A673 (cell line): ENCODE measurements around the gene RPUSD4. TPM values are rescaled to one million over a fixed set of nuclear protein-coding genes. Genes with fewer than 3 reads are reported as not detected.

Source experiments
- BruUV-seq: library from RNA; stranded (reverse); fragments of 400-500 nt; replicated peaks from 2 replicates; lab custom pipeline; 2021; lab: Mats Ljungman, UMichigan
- CTCF ChIA-PET: fragments of 300-600 bp; sonication (Branson Sonifier 250); formaldehyde crosslinking; loops from one replicate; lab custom pipeline; 2022; ENCODE audit warnings: antibody characterized with exemption; lab: Charles Lee
- POLR2A ChIA-PET: fragments of 300-600 bp; sonication (Branson Sonifier 250); formaldehyde crosslinking; loops from one replicate; lab custom pipeline; 2022; ENCODE audit warnings: antibody characterized with exemption; ENCODE audit not compliant: low non-redundant PET; lab: Charles Lee
- DNase-seq: peaks from one replicate; pipeline ENCODE4 v3.0.0-alpha.2; 2015; ENCODE audit warnings: low spot score
- H3K27ac ChIP-seq: fragments of 200-600 bp; sonication (generic); 2 replicates; pipeline ENCODE4 v1.5.1; 2016; ENCODE audit warnings: mixed run types, low read depth, mild to moderate bottlenecking, mixed read lengths, antibody characterized with exemption, low read length; ENCODE audit not compliant: poor library complexity, severe bottlenecking
- H3K27me3 ChIP-seq: fragments of 200-600 bp; sonication (generic); replicated peaks from 2 replicates; pipeline ENCODE4 v1.6.1; 2017; ENCODE audit warnings: mixed run types, low read depth, mild to moderate bottlenecking, mixed read lengths, antibody characterized with exemption, low read length; ENCODE audit not compliant: insufficient read depth, poor library complexity
- H3K36me3 ChIP-seq: fragments of 200-600 bp; sonication (generic); 2 replicates; pipeline ENCODE4 v1.6.1; 2016; ENCODE audit warnings: mixed run types, mild to moderate bottlenecking, mixed read lengths, antibody characterized with exemption, low read length; ENCODE audit not compliant: insufficient read depth, poor library complexity, severe bottlenecking
- H3K4me1 ChIP-seq: fragments of 200-600 bp; sonication (generic); 2 replicates; pipeline ENCODE4 v1.6.1; 2017; ENCODE audit warnings: mixed run types, mild to moderate bottlenecking, mixed read lengths, antibody characterized with exemption, low read length; ENCODE audit not compliant: insufficient read depth, poor library complexity, severe bottlenecking
- H3K4me3 ChIP-seq: fragments of 200-600 bp; sonication (generic); 2 replicates; pipeline ENCODE4 v1.5.1; 2016; ENCODE audit warnings: low read depth, mixed run types, mild to moderate bottlenecking, mixed read lengths, low read length; ENCODE audit not compliant: poor library complexity, severe bottlenecking
- H3K9me3 ChIP-seq: fragments of 200-600 bp; sonication (generic); 2 replicates; pipeline ENCODE4 v1.6.1; 2016; ENCODE audit warnings: mixed run types, low read depth, mild to moderate bottlenecking, mixed read lengths, antibody characterized with exemption, low read length; ENCODE audit not compliant: poor library complexity, severe bottlenecking
- EZH2 ChIP-seq: fragments of 200-600 bp; sonication (generic); IDR thresholded peaks from 2 replicates; pipeline ENCODE4 v1.6.1; 2017; ENCODE audit warnings: borderline replicate concordance, low read depth, mild to moderate bottlenecking, mixed read lengths, antibody characterized with exemption, low read length; ENCODE audit not compliant: poor library complexity, severe bottlenecking
- intact Hi-C: fragments of 100-400 bp; cut with micrococcal nuclease; formaldehyde crosslinking; loops from one replicate; pipeline ENCODE4 v1.10.0; 2022; ENCODE audit not compliant: unreplicated experiment
- total RNA-seq: library from RNA; stranded (reverse); gene quantifications from 2 replicates; pipeline ENCODE4 v1.2.3, GENCODE V29; 2021
- TF ChIP-seq, protein P1 (sequence below): fragments of 300-800, 200-600 bp; sonication (generic); conservative IDR thresholded peaks from 2 replicates; pipeline ENCODE4 v1.5.1; 2017; ENCODE audit warnings: low read depth, mild to moderate bottlenecking, antibody characterized with exemption, low read length, moderate library complexity, mixed read lengths

Gene RPUSD4
- total RNA-seq, 1 experiment from 2014 or later = 53.9 TPM

DNA sequence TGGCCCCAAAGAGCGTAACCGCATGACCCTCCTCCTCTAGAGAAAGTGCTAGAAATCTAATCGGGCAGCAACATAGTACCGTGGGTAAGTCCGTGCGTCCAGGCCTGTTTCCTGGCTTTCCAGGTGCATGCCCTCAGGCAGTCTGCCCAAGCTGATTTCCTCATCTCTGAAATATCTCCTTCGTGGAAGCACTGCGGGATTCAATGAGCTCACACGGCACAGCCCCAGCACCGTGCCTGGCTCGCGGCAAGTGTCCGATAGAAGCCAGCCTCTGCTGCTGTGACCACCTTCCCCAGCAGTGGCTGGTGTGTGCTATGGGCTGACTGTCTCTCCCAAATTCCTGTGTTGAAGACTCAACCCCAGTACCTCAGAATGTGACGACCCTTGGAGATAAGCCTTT is 20.7 kb downstream of the RPUSD4 start:
- POLR2A ChIA-PET = no interaction called here
- TF ChIP-seq, protein P1, sequence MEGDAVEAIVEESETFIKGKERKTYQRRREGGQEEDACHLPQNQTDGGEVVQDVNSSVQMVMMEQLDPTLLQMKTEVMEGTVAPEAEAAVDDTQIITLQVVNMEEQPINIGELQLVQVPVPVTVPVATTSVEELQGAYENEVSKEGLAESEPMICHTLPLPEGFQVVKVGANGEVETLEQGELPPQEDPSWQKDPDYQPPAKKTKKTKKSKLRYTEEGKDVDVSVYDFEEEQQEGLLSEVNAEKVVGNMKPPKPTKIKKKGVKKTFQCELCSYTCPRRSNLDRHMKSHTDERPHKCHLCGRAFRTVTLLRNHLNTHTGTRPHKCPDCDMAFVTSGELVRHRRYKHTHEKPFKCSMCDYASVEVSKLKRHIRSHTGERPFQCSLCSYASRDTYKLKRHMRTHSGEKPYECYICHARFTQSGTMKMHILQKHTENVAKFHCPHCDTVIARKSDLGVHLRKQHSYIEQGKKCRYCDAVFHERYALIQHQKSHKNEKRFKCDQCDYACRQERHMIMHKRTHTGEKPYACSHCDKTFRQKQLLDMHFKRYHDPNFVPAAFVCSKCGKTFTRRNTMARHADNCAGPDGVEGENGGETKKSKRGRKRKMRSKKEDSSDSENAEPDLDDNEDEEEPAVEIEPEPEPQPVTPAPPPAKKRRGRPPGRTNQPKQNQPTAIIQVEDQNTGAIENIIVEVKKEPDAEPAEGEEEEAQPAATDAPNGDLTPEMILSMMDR = no peak
- TF ChIP-seq EZH2 = no peak

DNA sequence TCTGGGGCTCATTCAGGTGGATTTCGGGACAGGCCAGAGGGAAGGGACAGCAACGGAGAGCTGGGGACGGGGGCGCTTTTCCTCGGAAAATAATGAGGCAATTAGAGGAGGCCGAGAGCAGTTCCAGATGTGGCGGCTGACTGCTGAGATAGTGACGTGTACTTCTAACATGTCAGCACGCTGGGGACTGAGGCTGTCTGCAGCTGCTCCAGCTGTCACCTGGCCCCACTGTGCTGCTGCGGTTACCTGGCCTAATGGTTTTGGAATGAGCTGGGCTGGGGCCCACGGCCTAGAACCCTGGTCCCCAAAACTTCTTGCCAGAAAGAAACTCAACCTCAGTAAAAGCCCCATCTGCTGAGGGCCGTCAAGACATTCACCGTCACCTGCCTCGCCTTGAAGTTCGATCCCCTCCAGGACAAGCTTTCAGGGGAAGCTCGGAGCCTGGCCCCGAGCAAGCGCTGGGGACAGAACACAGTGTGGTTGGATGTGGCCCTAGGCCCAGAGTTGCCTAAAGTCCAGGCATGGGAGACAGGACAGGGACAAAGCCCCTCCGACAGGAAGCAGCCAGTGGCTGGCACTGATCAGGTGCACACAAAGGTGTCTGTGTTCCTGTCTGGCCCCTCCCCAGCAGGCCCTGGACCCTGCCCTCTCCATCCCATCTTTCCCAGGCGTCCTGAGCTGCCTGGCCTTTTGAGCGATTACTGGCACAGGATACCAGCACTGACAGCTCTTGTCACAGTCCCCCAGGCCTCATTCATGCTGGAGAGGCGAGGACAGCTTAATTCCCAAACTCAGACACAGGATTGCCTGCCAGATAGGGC is 22.1 kb downstream of the RPUSD4 start:
- H3K27ac ChIP-seq = no peak overlapping the region
- intact Hi-C loops = no loop called here
- no peaks in the 10 kb centered on the region for H3K9me3 ChIP-seq
- CTCF ChIA-PET = interaction anchor here (0.6 kb wide), 1 partner anchor 271 kb away, joined by 3 read pairs; no protein-coding TSS in a partner anchor
- BruUV-seq = no TSS peak
- H3K4me3 ChIP-seq = no peak overlapping the region
- POLR2A ChIA-PET = no interaction called here
- H3K4me1 ChIP-seq = no peaks in the 10 kb centered on the region
- H3K36me3 ChIP-seq = no peaks in the 10 kb centered on the region
- no peaks in the 10 kb centered on the region for H3K27me3 ChIP-seq
- no peak for DNase-seq
- no peak for TF ChIP-seq EZH2

More for the DNA sequence above, 20.7 kb downstream of the RPUSD4 start:
- no peak for DNase-seq
- Histone ChIP-seq H3K36me3 (peaks cover 3% of the 10 kb centered on the region), H3K27me3 (no peaks in the 10 kb centered on the region), H3K4me3 (no peak overlapping the region), H3K4me1 (no peaks in the 10 kb centered on the region), H3K9me3 (no peaks in the 10 kb centered on the region), H3K27ac (no peak overlapping the region)
- no TSS peak for BruUV-seq
- CTCF ChIA-PET = no interaction called here
- intact Hi-C loops = loop anchor here (5.0 kb wide), 1 partner anchor 248 kb away; no protein-coding TSS in a partner anchor

DNA sequence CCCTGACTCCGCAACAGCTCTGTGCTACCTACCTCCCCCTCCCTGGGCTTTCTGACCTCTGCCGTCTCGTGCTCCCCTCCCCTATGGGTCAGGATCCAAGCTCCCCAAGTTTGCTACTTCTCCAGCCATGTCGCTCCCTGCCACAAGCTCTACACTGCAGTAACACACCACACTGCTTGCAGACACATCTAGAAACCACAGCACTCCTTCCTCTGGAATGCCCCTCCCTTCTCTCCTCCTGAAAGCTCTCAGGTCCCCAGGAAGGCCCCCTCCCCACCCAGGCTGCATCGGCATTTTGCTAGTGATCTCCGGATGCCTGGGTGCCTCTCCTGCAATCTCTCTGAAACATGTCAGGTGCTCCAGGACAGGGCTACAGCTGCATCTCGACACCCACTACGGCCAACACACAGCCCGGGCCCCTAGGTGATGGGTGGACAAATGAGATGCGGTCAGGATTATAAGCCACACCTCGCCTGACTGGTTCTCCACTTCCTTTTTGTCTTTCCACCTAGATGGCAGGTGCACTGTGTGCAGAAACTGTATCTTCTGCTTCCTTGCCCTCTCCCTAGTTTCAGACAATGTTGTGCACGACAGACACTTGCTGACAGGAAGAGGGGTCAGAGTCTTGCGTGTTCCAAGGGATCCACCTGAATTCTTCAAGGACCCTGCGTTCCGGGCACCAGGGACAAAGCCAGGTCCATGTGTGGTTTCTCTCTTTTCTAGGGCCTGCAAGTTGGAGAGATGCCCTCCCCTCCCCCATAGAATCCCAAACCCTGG is 22.9 kb downstream of the RPUSD4 start:
- Histone ChIP-seq H3K4me1 (no peaks in the 10 kb centered on the region), H3K27ac (no peak overlapping the region), H3K4me3 (no peak overlapping the region), H3K36me3 (no peaks in the 10 kb centered on the region), H3K27me3 (no peaks in the 10 kb centered on the region), H3K9me3 (no peaks in the 10 kb centered on the region)
- CTCF ChIA-PET = no interaction called here
- no peak for DNase-seq
- POLR2A ChIA-PET = no interaction called here
- TF ChIP-seq, protein P1 = no peak
- TF ChIP-seq EZH2 = no peak
- no TSS peak for BruUV-seq
- intact Hi-C loops = no loop called here
